Uterus (tissue), 4 donors: ENCODE measurements around the gene PCGF6. TPM values are rescaled to one million over a fixed set of nuclear protein-coding genes. Genes with fewer than 3 reads are reported as not detected.

Source experiments
- DNase-seq, 2 donors: peaks; one replicate each; pipeline ENCODE4 v3.0.0-alpha.2; 2019 to 2020
- H3K27ac ChIP-seq, 2 donors: fragments of 200-600 bp; sonication (generic); 1 replicate in 1 of 2; 2 replicates in 1 of 2; pipeline ENCODE4 v1.5.1; 2016 to 2018
- H3K27me3 ChIP-seq, 2 donors: fragments of 200-600 bp; sonication (generic); one replicate each; pipeline ENCODE4 v1.5.1; 2018 to 2019; ENCODE audit warnings: control low read depth in 1 of 2
- H3K36me3 ChIP-seq, 2 donors: fragments of 200-600 bp; sonication (generic); one replicate each; pipeline ENCODE4 v1.5.1; 2019; ENCODE audit warnings: control low read depth in 1 of 2
- H3K4me1 ChIP-seq, 2 donors: fragments of 200-600 bp; sonication (generic); one replicate each; pipeline ENCODE4 v1.5.1; 2018 to 2019; ENCODE audit warnings: control low read depth in 1 of 2
- H3K4me3 ChIP-seq, 2 donors: fragments of 200-600 bp; sonication (generic); 1 replicate in 1 of 2; 2 replicates in 1 of 2; pipeline ENCODE4 v1.5.1; 2018 to 2019; ENCODE audit warnings: mild to moderate bottlenecking in 1 of 2
- H3K9me3 ChIP-seq, 2 donors: fragments of 200-600 bp; sonication (generic); one replicate each; pipeline ENCODE4 v1.5.1; 2019; ENCODE audit warnings: control low read depth in 1 of 2
- CTCF ChIP-seq, 4 experiments: fragments of 200-600 bp in 2 of 4; fragments of 450-650 bp in 2 of 4; sonication (generic) in 2 of 4; IDR thresholded peaks; one replicate each; pipeline ENCODE4 v1.5.1; 2016 to 2019; ENCODE audit warnings: antibody characterized with exemption in 4 of 4, mild to moderate bottlenecking in 2 of 4, moderate library complexity in 1 of 4
- POLR2A ChIP-seq, 2 donors: fragments of 450-650 bp; IDR thresholded peaks; one replicate each; pipeline ENCODE4 v1.6.1; 2016; ENCODE audit warnings: antibody characterized with exemption in 2 of 2, mild to moderate bottlenecking in 1 of 2, moderate library complexity in 1 of 2
- intact Hi-C: fragments of 100-400 bp; cut with DNase I; formaldehyde crosslinking; loops from one replicate; pipeline ENCODE4 v1.15.1; 2023; ENCODE audit warnings: low total_unique reads
- total RNA-seq, 4 donors: library from RNA; depleted of rRNA in 3 of 4; stranded (reverse); fragments of >200 nt in 3 of 4; gene quantifications; one replicate each; pipeline versions ENCODE4 v1.1.0 to v1.2.4, GENCODE V29; 2014 to 2023
- donor health status: DM: yes; HTN: yes; CAD: no.

PCGF6 gene
- total RNA-seq, 4 donors from 2014 or later = 1.5 to 19.2 (median 9.7) TPM

GRCh38 chr10:103280031-103280430 is 70.9 kb downstream of the PCGF6 start:
- Histone ChIP-seq H3K4me1 (no peaks in the 10 kb centered on the region), H3K36me3 (no peaks in the 10 kb centered on the region), H3K9me3 (no peaks in the 10 kb centered on the region), H3K27me3 (peaks cover 14 to 28% of the 10 kb centered on the region in 2 donors), H3K4me3 (no peak overlapping the region), H3K27ac (no peak overlapping the region)
- TF ChIP-seq CTCF (IDR thresholded peaks at IDR 0.05) = no peak
- no peak for TF ChIP-seq POLR2A (IDR thresholded peaks at IDR 0.05)
- intact Hi-C loops = no loop called here
- DNase-seq = no peak

DNA sequence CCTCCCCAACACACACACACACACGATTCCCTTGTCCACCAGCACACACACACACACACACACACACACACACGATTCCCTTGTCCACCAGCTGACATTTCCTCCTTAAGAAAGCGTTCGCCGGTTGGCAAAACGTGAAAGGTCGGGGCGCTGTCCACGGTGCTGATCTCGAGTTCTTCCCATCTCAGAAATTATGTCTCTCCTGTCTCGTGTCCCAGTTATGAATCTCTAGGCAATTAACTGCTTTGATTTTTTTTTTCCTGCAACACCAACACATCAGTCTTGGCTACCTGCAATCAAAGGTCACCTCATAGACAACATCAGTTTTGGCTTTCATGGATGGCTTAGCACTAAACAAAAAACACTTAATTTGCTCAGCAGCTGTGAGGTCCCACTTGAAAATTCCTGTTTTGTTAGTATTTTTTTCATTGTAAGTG is 72.1 kb downstream of the PCGF6 start:
- peaks cover 14 to 28% of the 10 kb centered on the region in 2 donors for H3K27me3 ChIP-seq
- DNase-seq = peak in 1 of 2 donors; percentile 31
- TF ChIP-seq CTCF (IDR thresholded peaks at IDR 0.05) = no peak
- TF ChIP-seq POLR2A (IDR thresholded peaks at IDR 0.05) = no peak
- intact Hi-C loops = no loop called here
- H3K4me3 ChIP-seq = no peak overlapping the region
- H3K4me1 ChIP-seq = no peaks in the 10 kb centered on the region
- no peaks in the 10 kb centered on the region for H3K36me3 ChIP-seq
- no peak overlapping the region for H3K27ac ChIP-seq
- H3K9me3 ChIP-seq = no peaks in the 10 kb centered on the region

DNA sequence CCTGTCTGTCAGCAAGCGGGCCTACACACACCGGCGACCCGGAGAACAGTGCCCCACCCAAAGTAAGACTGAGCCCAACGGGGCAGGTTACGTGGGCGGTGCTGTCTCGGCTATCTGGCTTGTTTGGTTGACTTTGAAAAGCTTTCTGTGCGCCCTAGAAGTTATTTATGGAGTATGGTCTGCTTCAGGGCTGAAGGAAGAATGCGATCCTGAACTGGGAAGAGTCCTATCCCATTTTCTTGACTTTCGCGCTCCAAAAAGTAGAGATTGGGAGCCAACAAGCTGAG is 72.5 kb downstream of the PCGF6 start:
- TF ChIP-seq POLR2A (IDR thresholded peaks at IDR 0.05) (no peak), CTCF (IDR thresholded peaks at IDR 0.05) (no peak)
- H3K36me3 ChIP-seq = no peaks in the 10 kb centered on the region
- H3K27me3 ChIP-seq = peaks cover 14 to 28% of the 10 kb centered on the region in 2 donors
- H3K4me1 ChIP-seq = no peaks in the 10 kb centered on the region
- H3K4me3 ChIP-seq = no peak overlapping the region
- H3K9me3 ChIP-seq = no peaks in the 10 kb centered on the region
- no peak for DNase-seq
- H3K27ac ChIP-seq = no peak overlapping the region
- intact Hi-C loops = no loop called here

GRCh38 chr10:103277713-103278536 is 73.0 kb downstream of the PCGF6 start:
- no peak for DNase-seq
- no peaks in the 10 kb centered on the region for H3K4me1 ChIP-seq
- no peak overlapping the region for H3K27ac ChIP-seq
- no peaks in the 10 kb centered on the region for H3K9me3 ChIP-seq
- no peak for TF ChIP-seq CTCF (IDR thresholded peaks at IDR 0.05)
- TF ChIP-seq POLR2A (IDR thresholded peaks at IDR 0.05) = no peak
- intact Hi-C loops = no loop called here
- peaks cover 14 to 28% of the 10 kb centered on the region in 2 donors for H3K27me3 ChIP-seq
- no peak overlapping the region for H3K4me3 ChIP-seq
- H3K36me3 ChIP-seq = no peaks in the 10 kb centered on the region

GRCh38 chr10:103276896-103277712 is 73.8 kb downstream of the PCGF6 start, which contains the start of gene INA:
Gene INA (plus strand): TSS chr10:103277138. CDS start chr10:103277212, 74 bp downstream.
- DNase-seq = no peak
- H3K27ac ChIP-seq = no peak within 1 kb of the TSS
- H3K36me3 ChIP-seq = no peaks in the 10 kb centered on the region
- intact Hi-C loops = no loop called here
- H3K9me3 ChIP-seq = no peaks in the 10 kb centered on the region
- TF ChIP-seq CTCF (IDR thresholded peaks at IDR 0.05) (no peak), POLR2A (IDR thresholded peaks at IDR 0.05) (no peak)
- no peak within 1 kb of the TSS for H3K4me3 ChIP-seq
- no peaks in the 10 kb centered on the region for H3K4me1 ChIP-seq
- peaks cover 14 to 28% of the 10 kb centered on the region in 2 donors for H3K27me3 ChIP-seq
